Lower lobe of right lung (tissue), 2 donors: ENCODE results near the gene FAM222B. TPM values are rescaled to one million over a fixed set of nuclear protein-coding genes. Genes with fewer than 3 reads are reported as not detected.
"Not testable (repeated sequence)": the region's sequence is repeated elsewhere in the genome, so short reads cannot be mapped to it uniquely, and the experiment has no call there.

Experiments used
- ATAC-seq, 2 donors: fragments of 200-7000 bp; cut with Tn5 transposase; one replicate each; pipeline ENCODE4 v1.9.1; 2020 to 2022; ENCODE audit warnings: mild to moderate bottlenecking in 2 of 2, moderate library complexity in 2 of 2
- DNase-seq: peaks from one replicate; pipeline ENCODE4 v3.0.0-alpha.2; 2020
- H3K27ac ChIP-seq: fragments of 200-600 bp; one replicate; pipeline ENCODE4 v1.8.0; 2022
- H3K27me3 ChIP-seq: fragments of 200-600 bp; one replicate; pipeline ENCODE4 v1.8.0; 2022; ENCODE audit warnings: low read depth
- H3K36me3 ChIP-seq: fragments of 200-600 bp; one replicate; pipeline ENCODE4 v1.8.0; 2022; ENCODE audit warnings: mild to moderate bottlenecking
- H3K4me1 ChIP-seq: fragments of 200-600 bp; one replicate; pipeline ENCODE4 v1.8.0; 2022
- H3K4me3 ChIP-seq: fragments of 200-600 bp; one replicate; pipeline ENCODE4 v1.8.0; 2022; ENCODE audit warnings: mild to moderate bottlenecking
- H3K9me3 ChIP-seq: fragments of 200-600 bp; one replicate; pipeline ENCODE4 v1.8.0; 2022
- intact Hi-C: fragments of 100-400 bp; cut with DNase I; formaldehyde crosslinking; loops from one replicate; pipeline ENCODE4 v1.11.0; 2022
- total RNA-seq: library from RNA; stranded (reverse); fragmentation: NEBNext Ultra II Directional; extraction: Animal tissue kit (Norgen Biotek cat#: 25700); gene quantifications from one replicate; pipeline ENCODE4 v1.2.1, GENCODE V29; 2021
- TF ChIP-seq, protein P1 (sequence below): fragments of 200-600 bp; IDR thresholded peaks from one replicate; pipeline ENCODE4 v1.8.0; 2022; ENCODE audit warnings: antibody characterized with exemption, mild to moderate bottlenecking
- donor health status: DM: no; HTN: yes; CAD: no; lungs with severe emphysema.

Gene FAM222B
- total RNA-seq, 1 donor from 2014 or later: 21.7 TPM

- intact Hi-C loops: no loop called here
- ATAC-seq (no peak), DNase-seq (peak; percentile 28)
- H3K9me3 ChIP-seq: no peaks in the 10 kb centered on the region
- peaks cover 21% of the 10 kb centered on the region for H3K4me1 ChIP-seq
- TF ChIP-seq, protein P1, sequence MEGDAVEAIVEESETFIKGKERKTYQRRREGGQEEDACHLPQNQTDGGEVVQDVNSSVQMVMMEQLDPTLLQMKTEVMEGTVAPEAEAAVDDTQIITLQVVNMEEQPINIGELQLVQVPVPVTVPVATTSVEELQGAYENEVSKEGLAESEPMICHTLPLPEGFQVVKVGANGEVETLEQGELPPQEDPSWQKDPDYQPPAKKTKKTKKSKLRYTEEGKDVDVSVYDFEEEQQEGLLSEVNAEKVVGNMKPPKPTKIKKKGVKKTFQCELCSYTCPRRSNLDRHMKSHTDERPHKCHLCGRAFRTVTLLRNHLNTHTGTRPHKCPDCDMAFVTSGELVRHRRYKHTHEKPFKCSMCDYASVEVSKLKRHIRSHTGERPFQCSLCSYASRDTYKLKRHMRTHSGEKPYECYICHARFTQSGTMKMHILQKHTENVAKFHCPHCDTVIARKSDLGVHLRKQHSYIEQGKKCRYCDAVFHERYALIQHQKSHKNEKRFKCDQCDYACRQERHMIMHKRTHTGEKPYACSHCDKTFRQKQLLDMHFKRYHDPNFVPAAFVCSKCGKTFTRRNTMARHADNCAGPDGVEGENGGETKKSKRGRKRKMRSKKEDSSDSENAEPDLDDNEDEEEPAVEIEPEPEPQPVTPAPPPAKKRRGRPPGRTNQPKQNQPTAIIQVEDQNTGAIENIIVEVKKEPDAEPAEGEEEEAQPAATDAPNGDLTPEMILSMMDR: no peak
- no peaks in the 10 kb centered on the region for H3K27me3 ChIP-seq
- no peak overlapping the region for H3K27ac ChIP-seq
- no peak overlapping the region for H3K4me3 ChIP-seq
- H3K36me3 ChIP-seq: peaks cover 6% of the 10 kb centered on the region
Measured at GRCh38 chr17:28738680-28739384, 103.8 kb downstream of the FAM222B start.

- peak; percentile 43 for DNase-seq
- Histone ChIP-seq H3K9me3 (no peaks in the 10 kb centered on the region), H3K27me3 (no peaks in the 10 kb centered on the region), H3K4me3 (no peak overlapping the region), H3K27ac (no peak overlapping the region), H3K4me1 (peaks cover 16% of the 10 kb centered on the region), H3K36me3 (peaks cover 6% of the 10 kb centered on the region)
- intact Hi-C loops: no loop called here
- TF ChIP-seq, protein P1: no peak
- no peak for ATAC-seq
Measured at GRCh38 chr17:28737770-28738679, 104.6 kb downstream of the FAM222B start.

- DNase-seq (peak; percentile 27), ATAC-seq (no peak)
- Histone ChIP-seq H3K4me1 (peaks cover 9% of the 10 kb centered on the region), H3K27me3 (no peaks in the 10 kb centered on the region), H3K36me3 (peaks cover 6% of the 10 kb centered on the region), H3K4me3 (no peak overlapping the region), H3K27ac (no peak overlapping the region), H3K9me3 (no peaks in the 10 kb centered on the region)
- TF ChIP-seq, protein P1: no peak
- intact Hi-C loops: no loop called here
Measured at GRCh38 chr17:28737316-28737715, 105.3 kb downstream of the FAM222B start.

- H3K36me3 ChIP-seq, intact Hi-C loops, H3K27me3 ChIP-seq, H3K27ac ChIP-seq, DNase-seq, H3K4me1 ChIP-seq, H3K9me3 ChIP-seq, H3K4me3 ChIP-seq, ATAC-seq: not testable (repeated sequence)
Measured at GRCh38 chr17:28735913-28736769, 106.4 kb downstream of the FAM222B start.

DNA sequence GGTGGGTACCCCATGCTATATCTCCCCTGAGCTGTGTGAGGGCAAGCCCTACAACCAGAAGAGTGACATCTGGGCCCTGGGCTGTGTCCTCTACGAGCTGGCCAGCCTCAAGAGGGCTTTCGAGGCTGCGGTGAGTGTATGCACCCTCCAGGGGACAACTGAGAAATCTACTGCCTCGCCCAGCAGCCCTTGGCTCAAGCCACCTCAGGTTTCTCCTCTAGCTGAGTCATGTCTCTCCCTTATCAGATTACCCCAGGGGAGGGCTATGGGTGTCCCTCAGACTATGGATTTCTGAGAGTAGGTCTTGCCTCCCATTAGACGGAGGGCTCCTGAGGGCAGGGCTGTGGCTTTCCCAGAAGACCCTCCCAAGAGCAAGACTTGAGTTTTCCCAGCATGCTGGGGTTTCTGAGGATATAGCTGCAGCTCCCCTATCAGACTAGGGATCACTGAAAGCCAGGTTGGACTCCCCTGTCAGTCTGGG, 107.3 kb downstream of the FAM222B start:
- peaks cover 6% of the 10 kb centered on the region for H3K36me3 ChIP-seq
- H3K9me3 ChIP-seq: no peaks in the 10 kb centered on the region
- TF ChIP-seq, protein P1: no peak
- H3K4me1 ChIP-seq: no peaks in the 10 kb centered on the region
- ATAC-seq (no peak), DNase-seq (peak; percentile 28)
- no peaks in the 10 kb centered on the region for H3K27me3 ChIP-seq
- H3K4me3 ChIP-seq: no peak overlapping the region
- no peak overlapping the region for H3K27ac ChIP-seq
- intact Hi-C loops: no loop called here
